HCT116 (cell line): ENCODE results near the gene DAPK3. TPM values are rescaled to one million over a fixed set of nuclear protein-coding genes. Genes with fewer than 3 reads are reported as not detected.
"Not testable (repeated sequence)": the region's sequence is repeated elsewhere in the genome, so short reads cannot be mapped to it uniquely, and the experiment has no call there.

Experiments used
- ATAC-seq: fragments of 200-7000 bp; cut with Tn5 transposase; 2 replicates; pipeline ENCODE4 v1.9.1; 2020; ENCODE audit warnings: mild to moderate bottlenecking, moderate library complexity
- BruUV-seq: library from RNA; stranded (reverse); fragments of 400-500 nt; replicated peaks from 2 replicates; lab custom pipeline; 2021; lab: Mats Ljungman, UMichigan
- CTCF ChIA-PET: fragments of 300-600 bp; sonication (Branson Sonifier 250); formaldehyde crosslinking; loops from one replicate; lab custom pipeline; 2021; ENCODE audit warnings: antibody characterized with exemption; lab: Charles Lee
- POLR2A ChIA-PET: fragments of 300-600, 350-600 bp; sonication (Branson Sonifier 250); formaldehyde crosslinking; loops from one replicate; lab custom pipeline; 2021; ENCODE audit warnings: antibody characterized with exemption; lab: Charles Lee
- RAD21 ChIA-PET, 2 experiments: fragments of 300-600 bp; sonication (Branson Sonifier 250); formaldehyde crosslinking; loops; one replicate each; lab custom pipeline; 2023; ENCODE audit warnings: low total read pairs in 2 of 2; ENCODE audit not compliant: uncharacterized antibody in 2 of 2, unreplicated experiment in 2 of 2, low non-redundant PET in 1 of 2; lab: Charles Lee
- DNase-seq: peaks from one replicate; pipeline ENCODE4 v3.0.0-alpha.2; 2010; ENCODE audit warnings: low read depth, low spot score
- H2AFZ ChIP-seq: fragments of 200-600 bp; shearing (Covaris generic), sonication (generic); 2 replicates; pipeline ENCODE4 v1.6.1; 2017; ENCODE audit warnings: low read depth, mixed run types, mixed read lengths, antibody characterized with exemption, low read length; ENCODE audit not compliant: poor library complexity, severe bottlenecking
- H3K27ac ChIP-seq: 2 replicates; pipeline ENCODE4 v1.5.1; 2012; ENCODE audit warnings: low read depth, low read length
- H3K27me3 ChIP-seq: fragments of 200-600 bp; sonication (generic); 2 replicates; pipeline ENCODE4 v1.6.1; 2016; ENCODE audit warnings: mixed run types, low read length, mixed read lengths; ENCODE audit not compliant: insufficient read depth
- H3K36me3 ChIP-seq, 2 experiments: fragments of 200-500 bp in 1 of 2; fragments of 200-600 bp in 1 of 2; sonication (Bioruptor generic) in 1 of 2; sonication (generic) in 1 of 2; 2 replicates each; pipeline versions ENCODE4 v1.5.1 to v1.6.1; 2014 to 2016; ENCODE audit warnings: low read length in 2 of 2, inconsistent platforms in 1 of 2, mixed read lengths in 1 of 2, mixed run types in 1 of 2; ENCODE audit not compliant: insufficient read depth in 2 of 2, control insufficient read depth in 1 of 2
- H3K4me1 ChIP-seq, 2 experiments: fragments of 200-600 bp in 1 of 2; sonication (generic) in 1 of 2; 2 replicates each; pipeline versions ENCODE4 v1.5.1 to v1.6.1; 2012 to 2017; ENCODE audit warnings: low read length in 2 of 2, inconsistent platforms in 1 of 2, mild to moderate bottlenecking in 1 of 2, mixed read lengths in 1 of 2, mixed run types in 1 of 2, moderate library complexity in 1 of 2; ENCODE audit not compliant: insufficient read depth in 2 of 2, control insufficient read depth in 1 of 2
- H3K4me2 ChIP-seq: fragments of 200-600 bp; sonication (generic); 2 replicates; pipeline ENCODE4 v1.6.1; 2017; ENCODE audit warnings: mixed run types, low read length, mixed read lengths
- H3K4me3 ChIP-seq, 2 experiments: fragments of 200-600 bp in 1 of 2; sonication (generic) in 1 of 2; replicated peaks in 1 of 2; 2 replicates each; pipeline ENCODE4 v1.5.1; 2011 to 2016; ENCODE audit warnings: low read length in 2 of 2, control low read depth in 1 of 2, low read depth in 1 of 2, mild to moderate bottlenecking in 1 of 2, mixed read lengths in 1 of 2, mixed run types in 1 of 2
- H3K79me2 ChIP-seq: fragments of 200-600 bp; sonication (generic); 2 replicates; pipeline ENCODE4 v1.6.1; 2017; ENCODE audit warnings: mild to moderate bottlenecking, mixed run types, low read length, moderate library complexity, mixed read lengths; ENCODE audit not compliant: insufficient read depth
- H3K9ac ChIP-seq: fragments of 200-600 bp; sonication (generic); 2 replicates; pipeline ENCODE4 v1.6.1; 2016; ENCODE audit warnings: low read length, mixed read lengths
- H3K9me2 ChIP-seq: fragments of 200-600 bp; sonication (generic), shearing (Covaris generic); 2 replicates; pipeline ENCODE4 v1.6.1; 2017; ENCODE audit warnings: mixed run types, mild to moderate bottlenecking, moderate library complexity; ENCODE audit not compliant: insufficient read depth
- H3K9me3 ChIP-seq, 2 experiments: fragments of 200-500 bp in 1 of 2; fragments of 200-600 bp in 1 of 2; sonication (Bioruptor generic) in 1 of 2; sonication (generic) in 1 of 2; 2 replicates each; pipeline ENCODE4 v1.6.1; 2014 to 2017; ENCODE audit warnings: low read length in 2 of 2, mixed read lengths in 2 of 2, inconsistent platforms in 1 of 2, low read depth in 1 of 2, mild to moderate bottlenecking in 1 of 2, mixed run types in 1 of 2, moderate library complexity in 1 of 2; ENCODE audit not compliant: control insufficient read depth in 1 of 2, insufficient read depth in 1 of 2
- H4K20me1 ChIP-seq: fragments of 200-600 bp; sonication (generic), shearing (Covaris generic); 2 replicates; pipeline ENCODE4 v1.6.1; 2017; ENCODE audit warnings: mixed run types, mild to moderate bottlenecking, moderate library complexity; ENCODE audit not compliant: insufficient read depth
- ATF3 ChIP-seq: IDR thresholded peaks from 2 replicates; pipeline ENCODE4 v1.6.1; 2012
- CEBPB ChIP-seq: IDR thresholded peaks from 2 replicates; pipeline ENCODE4 v1.6.1; 2012; ENCODE audit warnings: low read depth
- CTCF ChIP-seq, 3 experiments: fragments of 200-600 bp in 1 of 3; sonication (generic) in 1 of 3; IDR thresholded peaks in 2 of 3; conservative IDR thresholded peaks in 1 of 3; 2 replicates each; pipeline ENCODE4 v1.5.1; 2012 to 2017; ENCODE audit warnings: low read depth in 2 of 3, low read length in 2 of 3, antibody characterized with exemption in 1 of 3, borderline replicate concordance in 1 of 3, control low read depth in 1 of 3, mild to moderate bottlenecking in 1 of 3, mixed read lengths in 1 of 3, mixed run types in 1 of 3, moderate library complexity in 1 of 3; ENCODE audit not compliant: insufficient read depth in 1 of 3
- EGR1 ChIP-seq: IDR thresholded peaks from 2 replicates; pipeline ENCODE4 v1.6.1; 2012; ENCODE audit warnings: low read depth
- ELF1 ChIP-seq: IDR thresholded peaks from 2 replicates; pipeline ENCODE4 v1.6.1; 2012; ENCODE audit warnings: low read depth, borderline replicate concordance
- EZH2 ChIP-seq: fragments of 200-600 bp; sonication (generic); IDR thresholded peaks from 2 replicates; pipeline ENCODE4 v1.6.1; 2017; ENCODE audit warnings: antibody characterized with exemption, mixed run types
- EZH2phosphoT487 ChIP-seq: fragments of 200-600 bp; IDR thresholded peaks from 2 replicates; pipeline ENCODE4 v1.6.1; 2018; ENCODE audit warnings: antibody characterized with exemption, borderline replicate concordance
- FOSL1 ChIP-seq: IDR thresholded peaks from 2 replicates; pipeline ENCODE4 v1.6.1; 2012; ENCODE audit warnings: low read depth
- POLR2AphosphoS5 ChIP-seq: IDR thresholded peaks from 2 replicates; pipeline ENCODE4 v1.6.1; 2011; ENCODE audit warnings: mild to moderate bottlenecking, low read depth, low read length, moderate library complexity
- RAD21 ChIP-seq: IDR thresholded peaks from 2 replicates; pipeline ENCODE4 v1.6.1; 2012; ENCODE audit warnings: low read depth, mild to moderate bottlenecking
- SRF ChIP-seq: IDR thresholded peaks from 2 replicates; pipeline ENCODE4 v1.6.1; 2012; ENCODE audit warnings: low read depth
- YY1 ChIP-seq: IDR thresholded peaks from 2 replicates; pipeline ENCODE4 v1.6.1; 2011; ENCODE audit warnings: low read length, low read depth, moderate library complexity, mild to moderate bottlenecking; ENCODE audit not compliant: insufficient replicate concordance; ENCODE audit errors: extremely low read depth
- ZFX ChIP-seq: fragments of 450-650 bp; IDR thresholded peaks from 2 replicates; pipeline ENCODE4 v1.6.1; 2017
- ZNF274 ChIP-seq: fragments of 200-500 bp; sonication (Bioruptor generic); IDR thresholded peaks from 2 replicates; pipeline ENCODE4 v1.6.1; 2014; ENCODE audit warnings: mild to moderate bottlenecking, low read depth, low read length, inconsistent platforms
- intact Hi-C: fragments of 100-400 bp; cut with micrococcal nuclease; formaldehyde crosslinking; loops from 2 replicates; pipeline ENCODE4 v1.10.0; 2022
- total RNA-seq: library from RNA; stranded (reverse); gene quantifications from one replicate; pipeline ENCODE4 v1.2.1, GENCODE V29; 2021; ENCODE audit not compliant: unreplicated experiment
- TF ChIP-seq, protein P1 (sequence below): IDR thresholded peaks from 2 replicates; pipeline ENCODE4 v1.6.1; 2011; ENCODE audit warnings: mild to moderate bottlenecking, low read length, moderate library complexity; ENCODE audit not compliant: insufficient replicate concordance; ENCODE audit errors: extremely low read depth

DAPK3 gene
- total RNA-seq, 1 experiment from 2014 or later = 54.8 TPM

DNA sequence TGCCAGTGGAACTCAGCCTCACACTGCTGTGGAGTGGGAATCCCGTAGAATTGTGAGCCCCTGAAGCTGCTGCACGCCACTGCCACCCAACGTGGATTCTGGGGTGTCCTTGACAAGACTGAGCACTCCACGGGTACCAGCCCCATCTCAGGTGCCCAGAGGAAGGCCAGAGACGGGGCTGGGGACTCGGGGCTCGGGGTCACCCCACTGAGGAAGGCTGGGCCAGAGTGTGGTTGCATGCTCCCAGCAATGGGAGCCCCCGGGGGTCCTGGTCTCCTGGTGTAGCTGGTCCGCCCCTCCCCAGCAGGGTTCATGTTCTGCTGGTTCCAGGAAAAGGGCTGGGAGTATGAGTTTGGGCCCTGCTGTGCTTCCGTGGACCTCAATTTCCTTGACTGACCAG lies 15.2 kb downstream of the DAPK3 start:
- Histone ChIP-seq H3K9ac (no peak overlapping the region), H4K20me1 (no peaks in the 10 kb centered on the region), H3K4me1 (peaks cover 2 to 23% of the 10 kb centered on the region in 2 experiments; a peak in 2 of 4 replicates), H3K36me3 (peaks cover 0 to 5% of the 10 kb centered on the region in 2 experiments; a peak in 1 of 4 replicates), H3K4me3 (no peak overlapping the region), H3K9me3 (no peaks in the 10 kb centered on the region), H2AFZ (no peak overlapping the region), H3K4me2 (no peak overlapping the region), H3K79me2 (no peaks in the 10 kb centered on the region), H3K27me3 (no peaks in the 10 kb centered on the region), H3K9me2 (no peaks in the 10 kb centered on the region), H3K27ac (no peak overlapping the region)
- TF ChIP-seq YY1 (no peak), ATF3 (no peak), CEBPB (no peak), RAD21 (no peak), ELF1 (no peak), CTCF (IDR thresholded peaks at IDR 0.05 in 2 of 3, conservative IDR thresholded peaks at IDR 0.05 in 1 of 3; ENCODE audit: borderline replicate concordance in 1 of 3, insufficient read depth in 1 of 3, low read depth in 2 of 3, low read length in 2 of 3) (no peak), EZH2 (no peak), SRF (no peak), EZH2phosphoT487 (no peak), FOSL1 (no peak), ZNF274 (no peak), ZFX (no peak), EGR1 (no peak), POLR2AphosphoS5 (no peak)
- TF ChIP-seq, protein P1, sequence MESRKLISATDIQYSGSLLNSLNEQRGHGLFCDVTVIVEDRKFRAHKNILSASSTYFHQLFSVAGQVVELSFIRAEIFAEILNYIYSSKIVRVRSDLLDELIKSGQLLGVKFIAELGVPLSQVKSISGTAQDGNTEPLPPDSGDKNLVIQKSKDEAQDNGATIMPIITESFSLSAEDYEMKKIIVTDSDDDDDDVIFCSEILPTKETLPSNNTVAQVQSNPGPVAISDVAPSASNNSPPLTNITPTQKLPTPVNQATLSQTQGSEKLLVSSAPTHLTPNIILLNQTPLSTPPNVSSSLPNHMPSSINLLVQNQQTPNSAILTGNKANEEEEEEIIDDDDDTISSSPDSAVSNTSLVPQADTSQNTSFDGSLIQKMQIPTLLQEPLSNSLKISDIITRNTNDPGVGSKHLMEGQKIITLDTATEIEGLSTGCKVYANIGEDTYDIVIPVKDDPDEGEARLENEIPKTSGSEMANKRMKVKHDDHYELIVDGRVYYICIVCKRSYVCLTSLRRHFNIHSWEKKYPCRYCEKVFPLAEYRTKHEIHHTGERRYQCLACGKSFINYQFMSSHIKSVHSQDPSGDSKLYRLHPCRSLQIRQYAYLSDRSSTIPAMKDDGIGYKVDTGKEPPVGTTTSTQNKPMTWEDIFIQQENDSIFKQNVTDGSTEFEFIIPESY = no peak
- no TSS peak for BruUV-seq
- ChIA-PET CTCF (no interaction called here), RAD21 (no interaction called here), POLR2A (no interaction called here)
- ATAC-seq (no peak), DNase-seq (no peak)
- intact Hi-C loops = no loop called here

- H3K36me3 ChIP-seq, H3K27me3 ChIP-seq, H3K4me2 ChIP-seq, ATAC-seq, H4K20me1 ChIP-seq, H3K4me3 ChIP-seq, DNase-seq, CTCF ChIA-PET, H3K79me2 ChIP-seq, POLR2A ChIA-PET, H3K9me3 ChIP-seq, H3K27ac ChIP-seq, RAD21 ChIA-PET, H2AFZ ChIP-seq, BruUV-seq, intact Hi-C loops, H3K9me2 ChIP-seq, H3K9ac ChIP-seq: not testable (repeated sequence)
- H3K4me1 ChIP-seq = peaks cover 2 to 23% of the 10 kb centered on the region in 2 experiments; a peak in 2 of 4 replicates
Observed at GRCh38 chr19:3955276-3955675, 15.6 kb downstream of the DAPK3 start.
